ENCODE measurements around the gene P2RX1.

P2RX1 gene

GRCh38 chr17:3925684-3926485 lies 9.6 kb upstream of the P2RX1 start:
- DNase-seq, result no peak

- no peak for DNase-seq
Observed at GRCh38 chr17:3924512-3925350, 8.5 kb upstream of the P2RX1 start.

DNA sequence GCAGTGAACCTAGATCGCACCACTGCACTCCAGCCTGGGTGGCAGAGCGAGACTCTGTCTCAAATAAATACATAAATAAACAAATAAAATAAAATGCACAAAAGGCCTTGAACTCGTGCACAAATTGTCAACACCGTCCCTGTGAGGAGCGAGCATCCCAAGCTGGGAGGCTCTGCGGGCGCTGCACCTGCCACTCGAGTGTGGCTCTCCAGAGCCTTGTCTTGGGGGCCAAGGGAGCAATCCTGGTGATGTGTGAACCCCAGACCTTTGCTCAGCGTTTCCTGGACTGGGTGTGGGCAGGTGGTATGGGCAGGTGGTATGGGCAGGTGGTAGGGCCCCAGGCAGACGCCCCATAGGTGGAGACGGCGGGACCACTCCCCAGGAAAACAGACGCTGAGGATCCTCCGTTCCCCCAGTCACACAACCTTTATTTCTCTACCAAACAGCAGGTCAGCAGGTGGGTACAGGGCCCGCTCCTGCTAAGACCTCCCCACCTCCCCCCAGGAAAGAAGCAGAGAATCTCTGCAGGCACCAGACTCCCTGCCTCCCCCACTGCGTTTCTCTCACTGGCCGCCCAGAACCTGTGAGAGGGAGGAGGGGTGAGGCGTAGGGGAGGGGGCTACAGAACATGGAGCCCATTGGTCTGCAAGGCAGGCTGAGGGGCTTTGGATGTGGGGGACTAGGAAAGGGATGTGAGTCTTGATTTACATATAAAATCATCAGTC lies 7.4 kb upstream of the P2RX1 start:
- no peak for DNase-seq

DNA sequence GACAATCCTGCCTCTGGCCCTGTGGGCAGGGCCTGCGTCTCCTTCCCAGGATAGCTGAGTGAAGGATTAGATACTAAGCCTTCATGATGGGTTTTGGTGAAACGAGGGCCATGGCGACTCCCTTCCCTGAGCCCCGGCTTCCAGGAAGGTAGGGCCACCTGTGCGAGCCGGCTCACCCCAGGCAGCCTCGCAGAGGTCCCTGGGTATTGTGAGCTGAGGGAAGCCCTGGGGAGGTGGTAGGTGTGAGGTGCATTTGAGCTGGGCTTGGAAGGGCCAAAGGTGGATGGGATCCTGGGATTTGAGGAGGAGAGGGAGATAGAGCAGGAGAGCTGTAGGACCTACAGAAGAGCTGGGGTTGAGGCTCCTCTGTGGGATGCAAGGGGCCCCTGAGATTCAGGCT lies 6.5 kb upstream of the P2RX1 start:
- no peak for DNase-seq

- DNase-seq, result no peak
Observed at GRCh38 chr17:3921502-3922319, 5.4 kb upstream of the P2RX1 start.

GRCh38 chr17:3921006-3921405 lies 4.7 kb upstream of the P2RX1 start:
- DNase-seq, result no peak

DNA sequence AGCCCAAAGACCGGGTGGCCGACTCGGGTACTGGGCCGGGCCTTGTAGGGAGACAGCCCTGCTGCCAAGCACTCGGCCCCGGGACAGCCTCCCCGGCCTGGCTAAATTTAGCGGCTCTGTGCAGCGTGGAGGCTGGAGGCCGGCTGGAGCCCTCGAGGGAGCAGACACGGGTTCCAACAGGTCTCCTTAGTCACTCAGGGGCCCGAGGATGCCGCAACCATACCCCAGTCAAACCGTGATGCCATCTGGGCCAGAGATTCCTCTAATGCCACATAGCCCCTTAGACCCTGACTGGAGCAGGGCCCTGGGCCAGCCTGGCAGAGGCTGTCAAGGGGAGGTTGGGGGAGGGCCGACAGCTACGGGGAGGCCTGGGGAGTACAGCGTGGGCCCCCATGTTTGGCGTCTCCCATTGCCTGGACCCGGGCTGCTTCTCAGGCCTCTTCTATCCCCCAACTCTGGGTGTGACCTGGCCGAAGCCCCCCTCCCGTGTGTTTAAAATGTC lies 2.9 kb upstream of the P2RX1 start:
- no peak for DNase-seq

DNA sequence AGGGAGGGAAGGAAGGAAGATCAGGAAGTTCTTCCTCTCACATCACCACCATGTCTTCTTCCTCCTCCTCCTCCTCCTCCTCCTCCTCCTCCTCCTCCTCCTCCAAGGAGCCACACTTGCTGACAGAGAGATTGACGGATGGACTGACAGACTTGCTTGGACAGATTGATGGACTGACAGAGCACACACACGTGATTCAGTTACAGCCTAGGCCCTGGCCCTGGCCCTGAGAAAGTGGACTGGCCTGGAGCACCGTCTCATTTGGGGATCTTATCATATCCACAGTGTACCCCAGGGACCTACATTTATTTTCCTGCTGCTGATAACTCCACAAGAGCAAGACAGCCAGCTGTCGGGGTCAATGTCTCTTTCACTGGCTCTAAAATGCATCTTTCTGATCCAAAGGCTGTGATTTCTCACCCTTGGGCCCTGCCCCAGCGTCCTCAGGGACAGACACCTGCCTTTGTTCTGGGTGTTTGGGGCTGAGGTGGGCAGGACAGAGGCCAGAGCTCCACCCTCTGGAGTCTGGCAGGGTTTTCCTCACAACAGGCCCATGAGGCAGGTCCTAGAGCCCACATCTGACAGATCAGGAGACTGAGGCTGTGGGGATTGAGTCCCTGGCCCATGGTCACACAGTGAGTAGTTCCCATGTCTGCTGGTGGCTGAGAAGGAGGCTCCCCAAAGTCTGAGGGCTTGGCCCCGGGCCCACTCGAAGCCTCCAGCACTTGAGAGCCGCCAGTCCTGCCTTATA lies 2.3 kb upstream of the P2RX1 start:
- no peak for DNase-seq

DNA sequence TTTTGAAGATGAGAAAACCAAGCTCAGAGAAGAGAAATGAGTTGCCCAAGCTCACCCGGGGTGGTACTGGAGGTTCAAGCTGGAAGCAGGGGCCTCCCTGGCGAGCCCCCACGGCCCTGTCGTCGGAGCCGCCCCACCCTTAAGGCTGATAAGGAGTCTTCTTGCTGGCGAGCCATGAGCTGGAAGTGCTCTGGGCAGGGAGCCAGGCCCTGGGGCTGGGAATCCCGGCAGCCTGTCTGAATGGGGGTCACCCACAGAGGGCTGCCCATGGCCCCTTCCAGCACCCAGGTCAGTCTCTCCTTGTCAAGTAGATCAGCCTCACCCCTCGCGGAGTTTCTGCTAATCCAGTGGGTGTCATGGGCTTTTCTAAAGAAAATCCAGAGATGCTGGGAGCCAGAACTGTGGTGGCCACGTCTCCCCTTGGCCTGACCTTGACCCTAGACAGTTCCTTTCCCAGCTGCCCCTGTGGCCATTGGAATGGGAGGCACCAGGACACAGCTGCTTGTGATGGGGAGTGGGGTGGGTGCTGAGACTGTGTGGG lies 1.2 kb upstream of the P2RX1 start:
- DNase-seq, result no peak

DNA sequence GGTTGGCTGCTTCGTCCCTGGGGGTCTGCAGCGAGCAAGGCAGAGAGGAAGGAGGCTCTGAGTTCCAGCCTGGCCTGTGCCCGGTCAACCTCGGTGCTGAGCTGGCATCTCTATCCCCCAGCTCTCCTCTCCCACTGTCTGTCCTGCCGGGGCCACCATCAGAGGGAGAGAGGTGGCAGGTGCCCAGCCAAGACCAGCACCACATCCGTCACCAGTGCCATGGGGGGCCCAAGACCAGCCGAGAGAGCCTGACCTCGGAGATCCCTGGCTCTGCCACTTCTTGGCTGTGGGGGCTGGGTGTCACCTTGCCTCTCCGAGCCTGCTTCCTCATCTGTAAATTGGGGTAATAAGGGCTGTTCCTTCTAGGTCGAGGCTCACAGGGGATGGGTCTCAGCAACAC lies 560 bp upstream of the P2RX1 start:
- no peak for DNase-seq

DNA sequence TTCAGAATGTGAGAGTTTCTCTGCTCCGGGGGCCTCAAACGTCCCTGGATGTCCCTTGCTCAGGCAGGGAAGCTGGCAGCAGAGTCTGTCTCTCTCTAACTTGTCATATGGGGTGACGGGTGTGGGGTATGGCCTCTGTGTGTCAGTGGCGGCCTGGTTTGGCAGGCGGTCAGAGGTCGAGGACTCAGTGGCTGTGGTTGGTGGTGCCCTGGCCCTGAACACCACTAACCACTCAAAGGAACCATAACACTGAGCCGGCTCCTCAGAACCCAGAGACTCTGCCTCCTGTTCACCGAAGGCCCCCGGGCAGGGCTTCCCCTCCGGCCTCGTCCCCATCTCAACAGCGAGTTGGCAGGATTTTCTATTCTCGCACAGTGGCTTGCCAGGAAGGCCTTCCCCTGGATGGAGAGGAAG lies 677 bp downstream of the P2RX1 start:
- no peak for DNase-seq

DNA sequence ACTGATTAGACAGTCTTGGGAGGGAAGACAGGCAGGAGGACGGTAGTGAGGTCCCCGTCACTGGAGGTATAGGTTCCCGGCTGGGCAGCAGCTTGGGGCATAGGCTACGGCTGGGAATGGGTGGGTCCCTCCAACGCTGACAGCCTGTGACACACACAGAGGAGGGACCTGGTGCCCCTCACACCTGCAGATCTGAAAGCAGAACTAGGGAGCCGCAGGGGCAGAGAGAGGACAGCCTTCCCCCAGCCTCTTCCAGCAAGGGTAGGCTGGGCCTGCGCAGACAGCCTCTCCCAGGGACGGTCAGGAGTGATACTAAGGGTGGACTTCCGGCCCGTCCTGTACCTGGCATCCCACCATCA lies 2.0 kb downstream of the P2RX1 start:
- DNase-seq, result no peak

- peak in 51 of 56 donors; percentile 19 to 85 (median 61) for DNase-seq
Observed at GRCh38 chr17:3913531-3914311, 2.5 kb downstream of the P2RX1 start.

DNA sequence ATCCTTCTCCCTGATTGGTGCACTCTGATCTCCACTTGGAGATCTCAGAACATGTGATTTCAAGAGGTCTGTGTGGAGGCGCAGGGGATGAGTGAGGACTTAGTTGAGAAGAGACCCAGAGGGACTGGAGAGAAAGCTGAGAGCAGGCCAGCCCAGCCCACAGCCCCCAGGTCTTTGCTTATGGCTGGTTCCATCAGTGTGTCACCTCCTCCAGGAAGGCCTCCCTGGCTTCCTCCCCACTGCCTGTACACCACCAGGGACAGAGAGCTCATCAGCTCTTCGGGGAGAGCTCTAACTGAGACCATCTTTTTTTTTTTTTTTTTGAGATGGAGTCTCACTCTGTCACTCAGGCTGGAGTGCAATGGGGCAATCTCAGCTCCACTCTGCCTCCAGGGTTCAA lies 3.4 kb downstream of the P2RX1 start:
- no peak for DNase-seq

DNA sequence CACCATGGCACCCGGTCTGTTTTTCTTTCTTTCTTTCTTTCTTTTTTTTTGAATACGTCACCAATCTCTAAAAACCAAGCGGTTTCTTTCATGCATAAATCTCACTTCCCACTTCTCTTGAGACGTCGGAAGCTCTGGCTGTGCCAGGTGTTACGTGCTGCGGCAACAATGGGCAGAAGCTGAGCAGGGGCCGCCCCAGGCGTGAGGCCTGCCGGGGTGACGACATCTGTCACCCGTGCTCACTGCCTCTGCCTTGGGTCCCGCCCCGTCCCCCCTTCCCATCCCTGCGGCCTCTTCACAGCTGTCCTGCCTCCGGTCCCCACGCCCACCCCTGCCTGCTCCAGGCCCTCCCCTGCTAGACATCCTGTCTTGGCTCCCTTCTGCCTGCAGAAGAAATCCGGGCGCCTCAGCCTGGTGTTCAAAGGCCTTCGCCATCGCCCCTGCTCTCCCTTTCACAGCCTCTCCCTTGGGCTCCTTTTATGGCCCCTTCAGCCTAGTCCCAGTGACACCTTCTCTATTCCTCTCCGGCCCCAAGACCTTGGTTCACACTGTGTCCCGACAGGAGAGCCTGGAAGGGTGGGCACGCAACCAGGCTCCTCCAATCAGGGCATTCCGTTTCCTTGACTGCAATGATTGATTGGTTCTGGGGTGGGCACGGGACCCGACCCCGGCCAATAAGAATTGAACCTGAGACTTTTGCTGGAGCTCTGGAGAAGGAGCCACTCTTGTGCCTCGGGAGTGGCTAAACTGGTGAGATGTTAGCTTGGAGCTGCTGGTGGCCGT lies 4.8 kb downstream of the P2RX1 start:
- peak in 2 of 56 donors; percentile 5 to 16 for DNase-seq

- DNase-seq, result no peak
Observed at GRCh38 chr17:3910420-3911270, 5.6 kb downstream of the P2RX1 start.

DNA sequence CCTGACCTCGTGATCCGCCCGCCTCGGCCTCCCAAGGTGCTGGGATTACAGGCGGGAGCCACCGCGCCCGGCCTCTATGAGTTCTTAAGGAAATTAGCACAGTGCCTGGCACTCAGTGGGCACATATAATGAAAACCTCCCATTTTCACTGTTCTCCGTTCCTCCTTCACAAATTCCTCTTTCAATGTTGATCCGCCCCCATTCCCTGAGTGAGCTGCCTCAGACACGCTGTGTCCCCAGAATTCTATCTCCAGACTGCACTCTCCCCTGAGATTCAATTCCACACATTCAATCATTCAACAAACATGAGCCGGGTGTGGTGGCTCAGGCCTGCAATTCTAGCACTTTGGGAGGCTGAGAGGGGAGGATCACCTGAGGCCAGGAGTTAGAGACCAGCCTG lies 7.0 kb downstream of the P2RX1 start:
- no peak for DNase-seq

All from nucleus accumbens (tissue), 56 donors.